MM.1S (cell line): ENCODE results near the gene THAP12.

Source experiments
- CTCF ChIP-seq: fragments of 300-600 bp; sonication (generic); IDR thresholded peaks from 2 replicates; pipeline ENCODE4 v1.5.1; 2016; ENCODE audit warnings: antibody characterized with exemption, low read length, mixed read lengths
- EZH2 ChIP-seq: fragments of 300-600 bp; sonication (generic); optimal IDR thresholded peaks from 2 replicates; pipeline ENCODE3; 2017; ENCODE audit warnings: low read depth, mild to moderate bottlenecking, antibody characterized with exemption, low read length, mixed read lengths
- EZH2phosphoT487 ChIP-seq: fragments of 300-600 bp; sonication (generic); IDR thresholded peaks from 2 replicates; pipeline ENCODE4 v1.6.1; 2018; ENCODE audit warnings: antibody characterized with exemption, low read length

- TF ChIP-seq CTCF = peak; percentile 58
- no peak for TF ChIP-seq EZH2
- TF ChIP-seq EZH2phosphoT487 = no peak
Observed at GRCh38 chr11:76419896-76420295, 39.0 kb upstream of the THAP12 start.
